CD4-positive, alpha-beta T cell treated with Interleukin-4 for 1 hour (primary cell): ENCODE results near the gene TAS1R3.

Experiments used
- DNase-seq, 2 donors: peaks; one replicate each; pipeline ENCODE4 v3.0.0-alpha.2; 2020 to 2022

The TAS1R3 gene

DNA sequence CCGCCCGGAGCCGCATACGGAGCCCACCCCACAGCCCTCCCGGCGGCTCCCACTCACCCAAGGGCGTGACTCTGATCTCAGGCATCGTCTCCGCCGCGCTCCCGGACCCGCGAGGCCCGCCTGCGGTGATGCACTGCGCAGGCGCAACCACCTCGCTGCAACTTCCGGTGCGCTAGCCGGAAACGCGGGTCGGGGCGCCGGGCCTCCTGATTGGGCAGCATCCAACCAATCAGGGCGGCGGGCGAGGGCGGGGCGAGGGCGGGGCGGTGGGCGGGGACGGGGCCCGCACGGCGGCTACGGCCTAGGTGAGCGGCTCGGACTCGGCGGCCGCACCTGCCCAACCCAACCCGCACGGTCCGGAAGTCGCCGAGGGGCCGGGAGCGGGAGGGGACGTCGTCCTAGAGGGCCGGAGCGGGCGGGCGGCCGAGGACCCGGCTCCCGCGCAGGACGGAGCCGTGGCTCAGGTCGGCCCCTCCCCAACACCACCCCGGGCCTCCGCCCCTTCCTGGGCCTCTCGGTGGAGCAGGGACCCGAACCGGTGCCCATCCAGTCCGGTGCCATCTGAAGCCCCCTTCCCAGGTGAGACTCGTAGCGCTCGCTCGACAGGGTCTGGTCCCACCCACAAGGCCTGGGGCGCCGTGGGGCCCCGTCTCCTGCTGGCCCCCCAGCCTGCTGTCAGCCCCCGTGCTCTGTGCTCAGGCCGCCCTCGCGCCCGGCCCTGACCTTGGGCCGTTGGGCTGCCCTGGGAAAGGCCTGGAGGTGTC, 6.4 kb upstream of the TAS1R3 start, which contains the start of the genes CPTP and INTS11:
CPTP (plus strand) TSS at position 279 of the 764 bp plus-strand sequence. CDS start 2,109 bp downstream, outside the sequence.
INTS11 (minus strand) TSS at position 137 of the 764 bp plus-strand sequence; CDS start at position 85, 52 bp downstream.
- DNase-seq: peak; percentile 95

DNA sequence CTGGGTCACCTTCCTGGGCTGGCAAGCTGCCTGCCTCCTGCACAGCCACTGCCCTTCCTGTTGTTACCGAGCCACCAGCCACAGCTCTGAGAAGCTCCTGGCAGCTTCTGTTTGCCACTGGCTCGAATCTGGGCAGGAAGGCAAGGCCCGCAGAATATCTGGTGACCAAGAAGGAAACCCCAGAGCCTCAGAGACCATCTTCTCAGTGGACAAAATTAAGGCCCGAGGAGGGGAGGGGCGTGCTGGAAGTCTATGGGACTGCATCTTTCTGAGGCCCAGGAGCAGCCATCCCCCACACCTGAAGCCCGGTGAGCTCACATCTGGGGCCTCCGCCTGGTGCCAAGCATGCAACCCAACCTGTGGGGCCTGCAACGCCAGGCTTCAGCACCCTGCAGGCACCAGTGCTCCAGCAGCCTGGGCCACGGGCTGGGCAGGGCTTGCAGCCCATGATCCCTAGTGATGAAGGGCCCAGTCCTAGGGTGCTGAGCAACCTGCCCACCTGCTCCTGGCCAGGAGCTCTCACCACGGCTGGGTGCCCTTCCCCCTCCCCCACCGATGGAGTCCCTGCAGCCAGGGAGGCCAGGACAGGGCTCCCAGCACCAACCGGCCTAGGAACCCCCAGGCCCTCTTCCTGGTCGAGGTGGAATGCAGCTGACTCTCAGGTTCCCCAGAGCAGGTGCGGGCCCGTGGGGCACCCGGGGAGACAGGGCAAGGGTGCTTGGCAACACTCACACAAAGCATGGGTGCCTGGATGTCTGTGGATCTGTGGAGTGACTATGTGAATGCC, 5.6 kb upstream of the TAS1R3 start:
- DNase-seq: no peak

DNA sequence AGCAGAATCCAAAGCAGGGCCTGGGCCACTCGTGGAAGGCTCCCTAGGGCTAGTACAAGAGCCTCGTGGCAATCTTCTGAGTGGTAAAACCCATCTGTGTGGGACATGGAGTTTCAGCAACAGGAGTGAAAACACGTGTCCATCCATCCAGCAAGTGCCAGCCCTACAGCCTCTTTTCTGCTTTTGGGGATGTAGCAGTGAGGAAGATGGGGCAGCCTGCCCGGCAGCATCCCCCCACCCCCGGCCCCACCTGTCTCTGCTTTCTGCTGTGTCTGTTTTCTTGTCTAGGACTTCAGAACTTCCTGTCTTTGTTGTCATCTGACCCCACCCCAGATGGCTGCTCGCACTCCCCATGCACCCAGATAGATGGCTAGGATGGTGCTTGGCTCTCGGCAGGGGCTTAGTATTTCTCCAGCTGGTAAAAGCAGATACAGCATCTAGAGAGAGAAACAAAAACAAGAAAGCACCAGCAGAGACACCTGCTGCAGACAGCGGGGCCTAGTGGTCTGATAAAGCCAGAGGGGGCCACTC, 4.9 kb upstream of the TAS1R3 start:
- DNase-seq: no peak

DNA sequence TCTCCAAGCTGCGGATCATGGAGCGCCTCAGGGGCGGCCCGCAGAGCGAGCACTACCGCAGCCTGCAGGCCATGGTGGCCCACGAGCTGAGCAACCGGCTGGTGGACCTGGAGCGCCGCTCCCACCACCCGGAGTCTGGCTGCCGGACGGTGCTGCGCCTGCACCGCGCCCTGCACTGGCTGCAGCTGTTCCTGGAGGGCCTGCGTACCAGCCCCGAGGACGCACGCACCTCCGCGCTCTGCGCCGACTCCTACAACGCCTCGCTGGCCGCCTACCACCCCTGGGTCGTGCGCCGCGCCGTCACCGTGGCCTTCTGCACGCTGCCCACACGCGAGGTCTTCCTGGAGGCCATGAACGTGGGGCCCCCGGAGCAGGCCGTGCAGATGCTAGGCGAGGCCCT, 3.8 kb upstream of the TAS1R3 start:
- no peak for DNase-seq

DNA sequence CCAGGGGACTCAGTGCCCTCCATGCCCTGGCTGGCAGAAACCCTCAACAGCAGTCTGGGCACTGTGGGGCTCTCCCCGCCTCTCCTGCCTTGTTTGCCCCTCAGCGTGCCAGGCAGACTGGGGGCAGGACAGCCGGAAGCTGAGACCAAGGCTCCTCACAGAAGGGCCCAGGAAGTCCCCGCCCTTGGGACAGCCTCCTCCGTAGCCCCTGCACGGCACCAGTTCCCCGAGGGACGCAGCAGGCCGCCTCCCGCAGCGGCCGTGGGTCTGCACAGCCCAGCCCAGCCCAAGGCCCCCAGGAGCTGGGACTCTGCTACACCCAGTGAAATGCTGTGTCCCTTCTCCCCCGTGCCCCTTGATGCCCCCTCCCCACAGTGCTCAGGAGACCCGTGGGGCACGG, 2.8 kb upstream of the TAS1R3 start:
- no peak for DNase-seq

DNA sequence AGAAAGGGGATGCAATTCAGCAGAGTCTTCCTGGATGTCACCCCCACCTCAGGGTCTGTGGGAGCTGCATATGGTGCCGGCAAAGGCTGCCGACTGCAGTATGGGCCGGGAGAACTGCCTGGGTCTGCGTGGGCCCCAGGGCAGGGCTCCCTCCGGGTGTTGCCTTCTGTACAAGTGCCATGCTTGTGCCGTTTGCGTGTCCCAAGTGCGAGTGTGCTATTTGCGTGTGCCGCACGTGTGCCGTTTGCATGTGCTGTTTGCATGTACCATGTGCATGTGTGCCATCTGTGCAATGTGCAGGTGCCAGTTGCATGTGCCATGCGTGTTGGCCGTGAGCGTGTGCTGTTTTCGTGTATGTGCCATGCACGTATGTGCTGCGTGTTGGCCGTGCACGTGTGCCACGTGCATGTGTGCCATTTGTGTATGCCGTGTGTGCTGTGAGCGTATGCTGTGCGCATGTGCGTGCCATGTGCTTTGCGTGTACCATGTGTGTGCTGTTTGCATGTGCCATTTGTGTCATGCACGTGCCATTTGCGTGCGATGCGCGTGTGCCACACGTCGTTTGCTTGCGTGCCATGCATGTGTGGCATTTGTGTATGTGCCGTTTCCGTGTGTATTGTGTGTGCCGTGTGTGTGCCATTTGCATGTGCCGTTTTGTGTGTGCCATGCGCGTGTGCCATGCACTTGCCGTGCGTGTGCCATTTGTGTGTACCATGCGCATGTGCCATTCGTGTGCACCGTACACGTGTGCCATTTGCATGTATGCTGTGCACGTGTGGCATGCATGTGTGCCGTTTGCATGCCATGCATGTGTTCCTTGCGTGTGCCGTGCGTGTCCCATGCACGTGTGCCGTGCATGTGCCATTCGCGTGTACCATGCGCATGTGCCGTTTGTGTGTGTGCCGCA, 1.5 kb upstream of the TAS1R3 start:
- DNase-seq: no peak

DNA sequence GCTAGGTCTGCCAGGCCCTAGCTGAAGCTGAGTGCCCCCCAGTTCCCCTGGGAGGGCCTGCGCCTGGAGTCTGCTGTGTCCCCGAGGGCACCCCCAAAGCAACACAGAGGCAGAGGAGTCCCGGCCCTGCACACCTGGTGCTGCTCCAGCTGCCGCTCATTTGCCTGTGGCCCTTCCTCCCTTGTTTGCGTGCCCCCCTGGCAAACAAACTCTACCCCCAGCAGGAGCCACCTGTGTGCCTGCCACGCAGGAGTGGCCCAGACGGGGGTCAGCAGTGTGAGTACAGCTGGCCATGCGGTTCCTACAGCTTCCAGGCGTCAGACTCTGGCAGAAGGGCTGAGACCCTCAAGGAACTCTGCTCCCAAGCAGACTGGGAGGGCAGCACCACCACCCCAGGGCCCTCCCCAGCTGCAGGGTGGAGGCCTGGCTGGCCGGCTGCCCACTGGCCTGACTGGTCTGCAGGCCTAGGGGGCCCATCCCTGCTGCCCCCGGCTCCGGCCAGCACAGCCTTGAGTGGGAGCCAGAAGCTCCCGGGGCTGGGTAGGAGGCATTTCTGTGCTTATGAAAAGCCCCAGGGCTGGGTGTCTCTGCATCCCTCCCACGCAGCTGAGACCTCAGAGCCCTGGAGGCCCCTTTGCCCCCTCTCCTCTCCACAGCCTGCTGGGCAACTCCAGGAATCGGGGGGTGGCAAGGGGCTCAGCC, 563 bp upstream of the TAS1R3 start:
- DNase-seq: no peak

DNA sequence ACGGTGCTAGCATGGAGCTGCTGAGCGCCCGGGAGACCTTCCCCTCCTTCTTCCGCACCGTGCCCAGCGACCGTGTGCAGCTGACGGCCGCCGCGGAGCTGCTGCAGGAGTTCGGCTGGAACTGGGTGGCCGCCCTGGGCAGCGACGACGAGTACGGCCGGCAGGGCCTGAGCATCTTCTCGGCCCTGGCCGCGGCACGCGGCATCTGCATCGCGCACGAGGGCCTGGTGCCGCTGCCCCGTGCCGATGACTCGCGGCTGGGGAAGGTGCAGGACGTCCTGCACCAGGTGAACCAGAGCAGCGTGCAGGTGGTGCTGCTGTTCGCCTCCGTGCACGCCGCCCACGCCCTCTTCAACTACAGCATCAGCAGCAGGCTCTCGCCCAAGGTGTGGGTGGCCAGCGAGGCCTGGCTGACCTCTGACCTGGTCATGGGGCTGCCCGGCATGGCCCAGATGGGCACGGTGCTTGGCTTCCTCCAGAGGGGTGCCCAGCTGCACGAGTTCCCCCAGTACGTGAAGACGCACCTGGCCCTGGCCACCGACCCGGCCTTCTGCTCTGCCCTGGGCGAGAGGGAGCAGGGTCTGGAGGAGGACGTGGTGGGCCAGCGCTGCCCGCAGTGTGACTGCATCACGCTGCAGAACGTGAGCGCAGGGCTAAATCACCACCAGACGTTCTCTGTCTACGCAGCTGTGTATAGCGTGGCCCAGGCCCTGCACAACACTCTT, 1.1 kb downstream of the TAS1R3 start:
- no peak for DNase-seq

DNA sequence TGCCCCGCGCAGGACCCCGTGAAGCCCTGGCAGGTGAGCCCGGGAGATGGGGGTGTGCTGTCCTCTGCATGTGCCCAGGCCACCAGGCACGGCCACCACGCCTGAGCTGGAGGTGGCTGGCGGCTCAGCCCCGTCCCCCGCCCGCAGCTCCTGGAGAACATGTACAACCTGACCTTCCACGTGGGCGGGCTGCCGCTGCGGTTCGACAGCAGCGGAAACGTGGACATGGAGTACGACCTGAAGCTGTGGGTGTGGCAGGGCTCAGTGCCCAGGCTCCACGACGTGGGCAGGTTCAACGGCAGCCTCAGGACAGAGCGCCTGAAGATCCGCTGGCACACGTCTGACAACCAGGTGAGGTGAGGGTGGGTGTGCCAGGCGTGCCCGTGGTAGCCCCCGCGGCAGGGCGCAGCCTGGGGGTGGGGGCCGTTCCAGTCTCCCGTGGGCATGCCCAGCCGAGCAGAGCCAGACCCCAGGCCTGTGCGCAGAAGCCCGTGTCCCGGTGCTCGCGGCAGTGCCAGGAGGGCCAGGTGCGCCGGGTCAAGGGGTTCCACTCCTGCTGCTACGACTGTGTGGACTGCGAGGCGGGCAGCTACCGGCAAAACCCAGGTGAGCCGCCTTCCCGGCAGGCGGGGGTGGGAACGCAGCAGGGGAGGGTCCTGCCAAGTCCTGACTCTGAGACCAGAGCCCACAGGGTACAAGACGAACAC, 1.8 kb downstream of the TAS1R3 start:
- DNase-seq: no peak

DNA sequence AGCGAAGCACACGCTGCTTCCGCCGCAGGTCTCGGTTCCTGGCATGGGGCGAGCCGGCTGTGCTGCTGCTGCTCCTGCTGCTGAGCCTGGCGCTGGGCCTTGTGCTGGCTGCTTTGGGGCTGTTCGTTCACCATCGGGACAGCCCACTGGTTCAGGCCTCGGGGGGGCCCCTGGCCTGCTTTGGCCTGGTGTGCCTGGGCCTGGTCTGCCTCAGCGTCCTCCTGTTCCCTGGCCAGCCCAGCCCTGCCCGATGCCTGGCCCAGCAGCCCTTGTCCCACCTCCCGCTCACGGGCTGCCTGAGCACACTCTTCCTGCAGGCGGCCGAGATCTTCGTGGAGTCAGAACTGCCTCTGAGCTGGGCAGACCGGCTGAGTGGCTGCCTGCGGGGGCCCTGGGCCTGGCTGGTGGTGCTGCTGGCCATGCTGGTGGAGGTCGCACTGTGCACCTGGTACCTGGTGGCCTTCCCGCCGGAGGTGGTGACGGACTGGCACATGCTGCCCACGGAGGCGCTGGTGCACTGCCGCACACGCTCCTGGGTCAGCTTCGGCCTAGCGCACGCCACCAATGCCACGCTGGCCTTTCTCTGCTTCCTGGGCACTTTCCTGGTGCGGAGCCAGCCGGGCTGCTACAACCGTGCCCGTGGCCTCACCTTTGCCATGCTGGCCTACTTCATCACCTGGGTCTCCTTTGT, 2.6 kb downstream of the TAS1R3 start:
- DNase-seq: no peak

DNA sequence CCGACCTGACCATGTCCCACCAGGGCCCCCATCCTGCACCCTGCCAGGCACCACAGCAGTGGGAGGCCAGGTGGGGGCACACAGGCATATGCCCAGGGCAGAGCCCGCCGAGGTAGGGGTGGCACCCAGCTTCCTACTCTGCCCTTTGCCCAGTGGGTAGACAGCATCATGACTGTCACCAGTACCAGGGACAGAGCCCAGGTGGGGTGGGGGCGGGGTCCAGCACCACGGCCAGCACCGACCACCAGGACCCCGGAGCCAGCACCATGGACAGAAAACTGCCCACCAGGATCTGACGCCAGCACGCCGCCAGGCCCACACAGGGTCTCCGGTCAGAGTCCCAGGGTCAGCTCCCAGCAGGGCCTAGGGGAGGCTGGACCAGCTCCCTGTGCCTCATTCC, 3.8 kb downstream of the TAS1R3 start:
- DNase-seq: no peak

DNA sequence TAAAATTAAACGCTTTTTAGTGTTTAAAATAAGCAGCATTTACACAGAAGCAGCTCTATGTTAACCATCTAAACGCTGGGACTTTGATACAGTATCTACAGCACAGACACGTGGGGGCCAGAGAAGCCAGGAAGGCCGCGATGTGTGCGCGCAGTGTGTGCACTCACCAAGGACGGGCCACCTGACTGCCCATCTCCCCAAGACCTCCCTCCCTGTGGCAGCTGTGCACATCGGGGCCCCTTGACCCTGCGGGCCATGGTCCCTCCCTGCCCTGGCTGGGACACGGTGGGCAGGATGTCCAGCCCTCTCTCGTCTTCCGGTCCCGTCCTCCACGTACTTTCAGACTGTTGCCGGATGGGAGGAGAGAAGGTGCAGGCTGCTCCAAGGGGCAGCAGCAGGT, 4.2 kb downstream of the TAS1R3 start:
- no peak for DNase-seq

DNA sequence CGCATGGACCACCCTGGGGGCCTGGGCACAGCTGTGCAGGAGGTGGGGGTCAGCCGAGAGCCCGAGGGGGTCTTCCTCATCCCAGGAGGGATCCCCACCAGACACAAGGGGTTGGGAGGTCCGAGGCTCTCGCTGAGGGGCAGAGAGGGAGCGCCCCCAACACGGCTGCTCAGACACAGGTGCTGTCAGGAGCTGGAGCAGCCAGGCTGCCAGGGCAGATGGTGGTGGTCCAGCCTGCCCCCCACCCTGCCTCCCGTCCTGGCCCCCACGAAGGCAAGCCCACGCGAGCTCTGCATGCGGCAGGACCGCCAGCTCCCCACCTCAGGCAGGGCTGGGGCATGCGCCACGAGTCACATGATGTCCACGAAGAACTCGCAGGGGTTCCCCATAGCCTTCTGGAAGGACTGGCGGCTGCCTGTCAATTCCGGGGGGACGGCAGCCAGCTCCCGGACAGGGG, 4.7 kb downstream of the TAS1R3 start:
- DNase-seq: no peak

DNA sequence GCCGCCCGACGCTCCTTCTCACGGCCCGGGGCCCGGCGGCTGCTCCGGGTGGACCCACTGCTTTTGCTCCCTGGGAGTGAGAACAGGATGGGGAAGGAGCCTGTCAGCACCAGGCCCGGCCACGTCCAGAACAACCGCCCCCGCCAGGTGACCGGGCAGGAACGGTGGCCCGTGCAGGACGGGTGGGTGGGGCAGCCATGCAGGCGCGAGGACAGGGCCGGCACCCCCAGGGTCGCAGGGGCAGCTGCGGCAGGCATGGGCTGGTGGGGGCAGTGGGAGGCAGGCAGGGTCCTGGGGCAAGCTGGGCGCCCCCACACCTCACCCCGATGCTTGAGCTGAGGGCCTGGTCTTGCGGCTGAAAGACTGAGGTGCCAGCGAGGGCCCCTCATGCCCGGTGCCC, 5.4 kb downstream of the TAS1R3 start:
- no peak for DNase-seq

DNA sequence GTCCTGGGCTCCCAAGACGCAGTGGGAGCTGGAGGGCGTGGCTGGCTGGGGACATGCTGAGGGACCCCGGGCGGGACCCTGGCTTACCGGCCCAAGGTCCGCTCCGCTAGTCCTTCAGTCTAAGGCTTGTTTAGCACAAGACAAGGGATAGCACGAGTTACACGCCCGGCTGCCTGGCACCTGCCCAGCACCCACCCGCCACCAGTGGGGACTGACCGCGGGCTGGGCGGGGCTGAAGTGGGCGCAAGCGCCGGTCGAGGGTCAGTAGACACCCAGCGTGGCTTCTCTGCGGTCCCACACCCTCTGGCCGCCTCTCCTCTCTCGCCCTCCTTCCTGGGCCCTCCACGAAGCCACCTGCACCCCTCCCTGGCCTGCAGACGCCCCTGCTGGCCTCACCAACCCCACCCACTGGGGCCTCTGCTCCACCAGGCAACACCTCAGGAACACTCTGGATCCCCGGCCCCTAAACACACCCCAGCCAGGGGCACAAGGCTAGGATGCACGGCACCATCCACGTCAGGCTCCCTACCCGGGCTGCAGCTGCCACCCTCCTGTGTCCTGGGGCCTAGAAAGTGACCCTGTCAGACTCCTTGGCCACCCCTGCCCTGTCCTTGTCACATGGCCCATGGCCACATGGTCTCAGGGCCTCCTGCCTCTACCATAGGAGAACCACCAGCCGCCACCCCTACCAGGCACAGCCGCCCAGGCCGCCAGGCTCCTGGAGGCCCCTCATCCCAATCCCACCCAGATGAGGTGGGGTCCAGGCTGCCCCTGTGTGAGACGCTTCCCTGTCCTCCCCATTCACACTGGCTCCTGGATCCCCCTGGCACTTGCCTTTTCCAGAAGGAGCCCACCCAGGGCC, 6.1 kb downstream of the TAS1R3 start:
- no peak for DNase-seq

DNA sequence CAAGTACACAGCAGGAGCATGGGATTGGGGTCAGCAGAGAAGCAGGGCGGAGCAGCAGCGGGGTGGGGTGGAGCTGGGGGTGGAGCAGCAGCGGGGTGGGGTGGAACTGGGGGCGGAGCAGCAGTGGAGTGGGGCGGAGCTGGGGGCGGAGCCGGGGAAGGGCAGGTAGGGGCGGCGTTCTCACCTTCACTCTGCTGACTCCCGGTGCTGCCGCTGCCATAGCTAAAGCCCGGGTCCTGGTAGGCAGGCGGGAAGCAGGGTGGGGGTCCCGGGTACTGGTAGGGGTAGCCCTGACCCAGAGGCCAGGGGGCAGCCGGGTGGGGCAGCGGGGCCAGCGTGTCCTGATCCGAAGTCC, 6.7 kb downstream of the TAS1R3 start:
- no peak for DNase-seq

DNA sequence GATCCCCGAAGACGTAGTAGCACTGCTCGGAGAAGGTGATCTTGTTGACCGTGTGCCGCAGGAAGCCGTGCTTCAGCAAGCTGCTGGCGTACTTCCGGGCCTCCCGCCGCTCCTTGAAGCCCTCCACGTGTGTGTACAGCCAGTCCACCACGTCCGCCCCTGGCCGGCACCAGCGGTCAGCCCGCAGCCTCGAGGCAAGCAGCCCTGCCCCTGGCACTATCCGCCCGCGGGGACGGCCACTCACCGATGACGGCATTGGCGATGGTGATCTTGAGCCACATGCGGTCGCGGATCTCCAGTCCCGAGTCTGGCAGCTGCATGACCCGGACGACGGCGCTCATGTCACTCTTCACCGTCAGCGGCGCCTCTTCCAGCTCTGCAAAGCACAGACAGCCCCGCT, 7.2 kb downstream of the TAS1R3 start:
- no peak for DNase-seq

DNA sequence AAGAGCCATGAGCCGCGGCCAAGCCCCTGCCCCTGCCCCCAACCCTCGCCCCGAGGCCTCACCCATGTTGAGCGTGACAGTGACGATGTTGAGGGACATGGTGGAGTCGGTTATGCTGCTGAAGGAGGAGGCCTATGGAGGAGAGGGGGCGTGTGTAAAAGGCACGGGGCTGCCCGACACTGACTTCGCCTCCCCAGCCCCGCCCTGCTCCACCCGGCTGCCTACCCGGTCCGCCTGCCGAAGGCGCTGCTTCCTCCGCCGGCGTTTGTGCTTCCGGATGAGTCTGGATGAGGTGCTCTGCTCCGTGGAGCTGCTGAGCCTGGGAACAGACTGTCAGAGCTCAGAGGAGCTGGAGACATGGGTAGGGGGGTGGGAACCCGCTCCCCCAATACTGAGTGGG, 9.1 kb downstream of the TAS1R3 start:
- no peak for DNase-seq
